Testis (tissue), 2 donors: ENCODE results near the gene FRG2.

Experiments
- CTCF ChIP-seq, 3 experiments: fragments of 450-650 bp in 2 of 3; fragments of 200-600 bp in 1 of 3; sonication (generic) in 1 of 3; IDR thresholded peaks; one replicate each; pipeline ENCODE4 v1.5.1; 2016 to 2019; ENCODE audit warnings: antibody characterized with exemption in 3 of 3, mild to moderate bottlenecking in 2 of 3, moderate library complexity in 1 of 3
- POLR2A ChIP-seq: fragments of 450-650 bp; IDR thresholded peaks from one replicate; pipeline ENCODE4 v1.6.1; 2017; ENCODE audit warnings: antibody characterized with exemption, mild to moderate bottlenecking, moderate library complexity

GRCh38 chr4:190014771-190015537 is 12.1 kb downstream of the FRG2 start:
- TF ChIP-seq CTCF (IDR thresholded peaks at IDR 0.05) = no peak
- TF ChIP-seq POLR2A = no peak
